Kidney (tissue), 14 donors: ENCODE measurements around the gene LIN28B. TPM values are rescaled to one million over a fixed set of nuclear protein-coding genes. Genes with fewer than 3 reads are reported as not detected.

ENCODE experiments used
- DNase-seq, 5 donors: peaks; one replicate each; pipeline ENCODE4 v3.0.0-alpha.2; 2013 to 2020
- FAIRE-seq: peaks from 2 replicates; lab custom pipeline; 2012; peaks lifted over from hg19 to GRCh38; lab: Jason Lieb, UNC
- H3K27ac ChIP-seq, 2 donors: one replicate each; pipeline ENCODE4 v1.7.0; 2013; ENCODE audit warnings: low read depth in 2 of 2, low read length in 2 of 2, inconsistent platforms in 1 of 2
- H3K27me3 ChIP-seq: one replicate; pipeline ENCODE4 v1.7.1; 2013; ENCODE audit warnings: low read length, inconsistent platforms; ENCODE audit not compliant: control insufficient read depth, insufficient read depth
- H3K36me3 ChIP-seq, 3 donors: one replicate each; pipeline versions ENCODE4 v1.7.0 to v1.7.1; 2013; ENCODE audit warnings: low read length in 3 of 3, control low read depth in 1 of 3, inconsistent platforms in 1 of 3; ENCODE audit not compliant: insufficient read depth in 3 of 3, control insufficient read depth in 2 of 3
- H3K4me1 ChIP-seq, 3 donors: one replicate each; pipeline versions ENCODE4 v1.7.0 to v1.7.1; 2013; ENCODE audit warnings: low read length in 3 of 3, inconsistent platforms in 1 of 3, low read depth in 1 of 3; ENCODE audit not compliant: control insufficient read depth in 2 of 3, insufficient read depth in 2 of 3
- H3K4me3 ChIP-seq, 3 donors: one replicate each; pipeline versions ENCODE4 v1.7.0 to v1.8.1; 2013; ENCODE audit warnings: low read length in 3 of 3, control low read depth in 1 of 3, inconsistent platforms in 1 of 3
- H3K9ac ChIP-seq, 3 donors: one replicate each; pipeline versions ENCODE4 v1.7.0 to v1.7.1; 2013; ENCODE audit warnings: low read length in 3 of 3, control low read depth in 1 of 3, inconsistent platforms in 1 of 3
- H3K9me3 ChIP-seq, 3 donors: one replicate each; pipeline versions ENCODE4 v1.7.0 to v1.7.1; 2013; ENCODE audit warnings: low read length in 3 of 3, control low read depth in 1 of 3, inconsistent platforms in 1 of 3; ENCODE audit not compliant: control insufficient read depth in 2 of 3, insufficient read depth in 1 of 3
- CTCF ChIP-seq: IDR thresholded peaks from 3 replicates; pipeline ENCODE4 v1.5.1; 2012; ENCODE audit warnings: mild to moderate bottlenecking, moderate library complexity, borderline replicate concordance; ENCODE audit not compliant: insufficient read depth; ENCODE audit errors: extremely low read depth
- intact Hi-C: fragments of 100-400 bp; cut with DNase I; formaldehyde crosslinking; loops from one replicate; pipeline ENCODE4 v1.11.1; 2022
- polyA plus RNA-seq: library from polyadenylated mRNA; stranded (reverse); fragments of 350-450 nt; fragmentation: Illumina TruSeq; extraction: RNeasy Lipid Tissue Mini Kit (QIAGEN cat#74804); gene quantifications from one replicate; pipeline ENCODE4 v1.2.3, GENCODE V29; 2014; ENCODE audit warnings: low read depth, low replicate concordance; ENCODE audit not compliant: insufficient read depth
- total RNA-seq: library from RNA; stranded (reverse); fragmentation: NEBNext Ultra II Directional; extraction: Animal tissue kit (Norgen Biotek cat#: 25700); gene quantifications from one replicate; pipeline ENCODE4 v1.2.1, GENCODE V29; 2021
- donor health status: control.
- donor health status: control.
- donor health status: control.
- donor health status: control.
- donor health status: control.
- donor health status: DM: yes; HTN: yes; CAD: no.
- donor health status: Normal renal cell carcinoma (clear cell type).

LIN28B gene
- total and polyA plus RNA-seq, 2 donors from 2014 or later: not detected

- no peak for TF ChIP-seq CTCF
- H3K27me3 ChIP-seq: no peaks in the 10 kb centered on the region
- H3K36me3 ChIP-seq: no peaks in the 10 kb centered on the region
- no peak overlapping the region for H3K9ac ChIP-seq
- intact Hi-C loops: no loop called here
- H3K4me1 ChIP-seq: no peaks in the 10 kb centered on the region
- no peak for FAIRE-seq
- H3K4me3 ChIP-seq: no peak overlapping the region
- no peaks in the 10 kb centered on the region for H3K9me3 ChIP-seq
- DNase-seq: no peak
- H3K27ac ChIP-seq: no peak overlapping the region
Observed at GRCh38 chr6:105112577-105112976, 155.7 kb downstream of the LIN28B start.

DNA sequence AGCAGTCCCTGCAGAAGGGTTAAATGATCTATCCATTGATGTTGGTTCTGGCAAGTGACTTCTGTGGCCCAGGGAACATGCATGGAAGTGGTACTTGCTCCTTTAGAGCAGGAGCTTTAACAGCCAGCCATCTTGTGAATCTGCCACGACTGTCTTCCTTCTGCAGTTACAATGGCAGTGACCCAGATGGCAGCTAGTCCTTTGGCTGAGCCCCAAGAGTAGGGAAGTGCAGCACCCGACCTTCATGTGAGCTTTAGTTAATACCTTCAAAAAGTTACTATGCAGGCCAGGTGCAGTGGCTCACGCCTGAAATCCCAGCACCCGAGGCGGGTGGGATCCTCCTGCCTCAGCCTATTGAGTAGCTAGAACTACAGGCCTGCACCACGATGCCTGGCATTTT lies 156.5 kb downstream of the LIN28B start:
- DNase-seq (no peak), FAIRE-seq (no peak)
- Histone ChIP-seq H3K27me3 (no peaks in the 10 kb centered on the region), H3K9me3 (no peaks in the 10 kb centered on the region), H3K4me1 (no peaks in the 10 kb centered on the region), H3K4me3 (no peak overlapping the region), H3K36me3 (no peaks in the 10 kb centered on the region), H3K9ac (no peak overlapping the region), H3K27ac (no peak overlapping the region)
- intact Hi-C loops: no loop called here
- no peak for TF ChIP-seq CTCF

DNA sequence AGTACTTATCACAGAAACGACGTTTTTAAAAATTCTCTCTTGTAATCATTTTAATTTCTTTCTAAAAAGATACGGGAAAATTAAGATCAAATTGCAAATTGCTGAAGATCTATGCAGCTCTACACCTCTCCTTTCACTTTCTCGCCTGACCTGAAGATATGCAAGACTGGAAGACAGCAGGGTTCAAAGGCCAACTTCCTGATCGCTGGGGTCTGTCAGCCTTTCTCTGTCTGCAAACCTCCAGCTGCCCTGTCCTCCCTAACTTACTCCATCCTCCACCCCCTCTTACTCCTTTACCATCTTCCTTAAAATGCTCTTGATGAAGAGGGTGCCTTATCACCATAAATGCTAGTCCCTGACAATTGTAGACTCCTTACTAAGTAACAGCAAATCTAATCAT lies 159.2 kb downstream of the LIN28B start:
- TF ChIP-seq CTCF: no peak
- no peaks in the 10 kb centered on the region for H3K36me3 ChIP-seq
- no peaks in the 10 kb centered on the region for H3K9me3 ChIP-seq
- no peak for FAIRE-seq
- DNase-seq: no peak
- H3K27ac ChIP-seq: no peak overlapping the region
- no peak overlapping the region for H3K4me3 ChIP-seq
- no peaks in the 10 kb centered on the region for H3K4me1 ChIP-seq
- no peaks in the 10 kb centered on the region for H3K27me3 ChIP-seq
- no peak overlapping the region for H3K9ac ChIP-seq
- intact Hi-C loops: no loop called here

GRCh38 chr6:105120570-105120969 lies 163.7 kb downstream of the LIN28B start:
- intact Hi-C loops: no loop called here
- DNase-seq: no peak
- Histone ChIP-seq H3K27ac (no peak overlapping the region), H3K4me1 (no peaks in the 10 kb centered on the region), H3K4me3 (no peak overlapping the region), H3K9me3 (no peaks in the 10 kb centered on the region), H3K36me3 (no peaks in the 10 kb centered on the region), H3K27me3 (no peaks in the 10 kb centered on the region), H3K9ac (no peak overlapping the region)
- no peak for FAIRE-seq
- TF ChIP-seq CTCF: no peak
